SK-N-SH (cell line): Measurements from ENCODE around the gene GGCX. TPM values are rescaled to one million over a fixed set of nuclear protein-coding genes. Genes with fewer than 3 reads are reported as not detected.

Experiments used
- CTCF ChIA-PET: fragments of 300-600, 350-600 bp; formaldehyde crosslinking; extraction: SDS; loops from one replicate; lab custom pipeline; 2021; lab: Yijun Ruan, JAX
- POLR2A ChIA-PET: fragments of 350-600 bp; sonication (Branson Sonifier 250); formaldehyde crosslinking; extraction: SDS; loops from one replicate; lab custom pipeline; 2020; ENCODE audit warnings: antibody characterized with exemption, inconsistent platforms; lab: Yijun Ruan, JAX
- DNase-seq: peaks from one replicate; pipeline ENCODE4 v3.0.0; 2012
- H2AFZ ChIP-seq: fragments of 200-600 bp; sonication (generic); 2 replicates; pipeline ENCODE4 v1.8.1; 2016; ENCODE audit warnings: antibody characterized with exemption, mild to moderate bottlenecking, low read depth
- H3F3A ChIP-seq: fragments of 200-600 bp; sonication (generic); replicated peaks from 2 replicates; pipeline ENCODE3; 2016; ENCODE audit warnings: antibody characterized with exemption, mild to moderate bottlenecking; ENCODE audit not compliant: insufficient read depth
- H3K27ac ChIP-seq, 2 experiments: fragments of 200-500 bp in 1 of 2; fragments of 200-600 bp in 1 of 2; sonication (Bioruptor generic) in 1 of 2; sonication (generic), shearing (Covaris generic) in 1 of 2; 2 replicates each; pipeline versions ENCODE4 v1.5.1 to v1.6.1; 2014 to 2016; ENCODE audit warnings: low read depth in 2 of 2, inconsistent platforms in 1 of 2, low read length in 1 of 2, mild to moderate bottlenecking in 1 of 2, mixed read lengths in 1 of 2
- H3K27me3 ChIP-seq: fragments of 200-600 bp; sonication (generic), shearing (Covaris generic); 2 replicates; pipeline ENCODE4 v1.6.1; 2016; ENCODE audit warnings: mixed run types; ENCODE audit not compliant: insufficient read depth
- H3K36me3 ChIP-seq, 2 experiments: fragments of 200-500 bp in 1 of 2; fragments of 200-600 bp in 1 of 2; sonication (Bioruptor generic) in 1 of 2; sonication (generic) in 1 of 2; replicated peaks in 1 of 2; 2 replicates each; pipeline versions ENCODE3 to v1.5.1; 2014 to 2016; ENCODE audit warnings: low read length in 1 of 2, mild to moderate bottlenecking in 1 of 2; ENCODE audit not compliant: insufficient read depth in 2 of 2, control insufficient read depth in 1 of 2
- H3K4me1 ChIP-seq, 2 experiments: fragments of 200-500 bp in 1 of 2; fragments of 200-600 bp in 1 of 2; sonication (Bioruptor generic) in 1 of 2; sonication (generic), shearing (Covaris generic) in 1 of 2; 2 replicates each; pipeline versions ENCODE4 v1.5.1 to v1.6.1; 2014 to 2016; ENCODE audit warnings: low read depth in 1 of 2, low read length in 1 of 2, mixed run types in 1 of 2; ENCODE audit not compliant: insufficient read depth in 2 of 2, control insufficient read depth in 1 of 2
- H3K4me2 ChIP-seq: fragments of 200-600 bp; sonication (generic), shearing (Covaris generic); 2 replicates; pipeline ENCODE4 v1.6.1; 2017; ENCODE audit warnings: mixed run types
- H3K4me3 ChIP-seq, 2 experiments: fragments of 200-500 bp in 1 of 2; fragments of 200-600 bp in 1 of 2; sonication (Bioruptor generic) in 1 of 2; sonication (generic), shearing (Covaris generic) in 1 of 2; 2 replicates each; pipeline versions ENCODE4 v1.5.1 to v1.8.1; 2014 to 2016; ENCODE audit warnings: low read depth in 2 of 2, inconsistent platforms in 1 of 2, low read length in 1 of 2, mild to moderate bottlenecking in 1 of 2, mixed read lengths in 1 of 2, moderate library complexity in 1 of 2
- H3K79me2 ChIP-seq: fragments of 200-600 bp; sonication (generic); 2 replicates; pipeline ENCODE4 v1.8.1; 2017; ENCODE audit warnings: mild to moderate bottlenecking; ENCODE audit not compliant: insufficient read depth
- H3K9ac ChIP-seq: fragments of 200-600 bp; sonication (generic); 2 replicates; pipeline ENCODE4 v1.6.1; 2017; ENCODE audit warnings: mixed run types
- H3K9me2 ChIP-seq: fragments of 200-600 bp; sonication (generic); 2 replicates; pipeline ENCODE4 v1.6.1; 2017; ENCODE audit warnings: mixed run types
- H3K9me3 ChIP-seq: fragments of 200-600 bp; sonication (generic); 2 replicates; pipeline ENCODE4 v1.6.1; 2017; ENCODE audit warnings: mixed run types, mild to moderate bottlenecking, moderate library complexity
- H4K20me1 ChIP-seq: fragments of 200-600 bp; sonication (generic); 2 replicates; pipeline ENCODE4 v1.6.1; 2017; ENCODE audit warnings: mild to moderate bottlenecking, mixed run types; ENCODE audit not compliant: insufficient read depth
- CHD2 ChIP-seq: fragments of 150-350 bp; IDR thresholded peaks from 2 replicates; pipeline ENCODE4 v1.6.1; 2018; ENCODE audit warnings: low read length; ENCODE audit not compliant: partially characterized antibody
- ELF1 ChIP-seq: IDR thresholded peaks from 2 replicates; pipeline ENCODE4 v1.4.0; 2012
- FOSL2 ChIP-seq: IDR thresholded peaks from 2 replicates; pipeline ENCODE4 v1.4.0; 2012; ENCODE audit warnings: low read depth, mild to moderate bottlenecking, moderate library complexity, borderline replicate concordance
- GABPA ChIP-seq: IDR thresholded peaks from 2 replicates; pipeline ENCODE4 v1.4.0; 2012; ENCODE audit warnings: low read depth, mild to moderate bottlenecking
- JUND ChIP-seq: IDR thresholded peaks from 2 replicates; pipeline ENCODE4 v1.4.0; 2012
- NFIC ChIP-seq: IDR thresholded peaks from 2 replicates; pipeline ENCODE4 v1.4.0; 2012; ENCODE audit warnings: borderline replicate concordance
- PBX3 ChIP-seq: IDR thresholded peaks from 2 replicates; pipeline ENCODE4; 2012
- POLR2AphosphoS5 ChIP-seq: IDR thresholded peaks from 2 replicates; pipeline ENCODE4 v1.6.1; 2012; ENCODE audit warnings: low read depth, low read length
- RCOR1 ChIP-seq: fragments of 150-350 bp; IDR thresholded peaks from 2 replicates; pipeline ENCODE4 v1.6.1; 2017; ENCODE audit warnings: antibody characterized with exemption, low read length
- REST ChIP-seq: IDR thresholded peaks from 2 replicates; pipeline ENCODE4 v1.6.1; 2012; ENCODE audit warnings: mild to moderate bottlenecking, low read depth, low read length, moderate library complexity
- USF2 ChIP-seq: fragments of 150-350 bp; IDR thresholded peaks from 2 replicates; pipeline ENCODE4 v1.6.1; 2017; ENCODE audit warnings: antibody characterized with exemption, low read length, low read depth, borderline replicate concordance
- WGBS: methylation state at CpG from one replicate; pipeline ENCODE4 v1.1.6; 2017; ENCODE audit warnings: low lambda C conversion rate; 5-methylcytosine and 5-hydroxymethylcytosine counted together
- polyA plus RNA-seq, 3 experiments: library from polyadenylated mRNA; depleted of rRNA; stranded (reverse); fragments of >200 nt; gene quantifications; 2 replicates each; pipeline ENCODE4 v1.2.3, GENCODE V29; 2012

The GGCX gene
- polyA plus RNA-seq, 1 of the 3 experiments (the other 2 are of a cell fraction) = 34.5 TPM

- Histone ChIP-seq H3F3A (no peaks in the 10 kb centered on the region), H3K4me2 (no peak overlapping the region), H2AFZ (no peak overlapping the region), H3K4me1 (peaks cover 9 to 30% of the 10 kb centered on the region in 2 experiments; a peak in 3 of 4 replicates), H3K9me3 (no peaks in the 10 kb centered on the region), H4K20me1 (no peaks in the 10 kb centered on the region), H3K9me2 (no peaks in the 10 kb centered on the region), H3K9ac (no peak overlapping the region), H3K27ac (no peak overlapping the region), H3K27me3 (no peaks in the 10 kb centered on the region), H3K4me3 (no peak overlapping the region), H3K79me2 (no peaks in the 10 kb centered on the region), H3K36me3 (no peaks in the 10 kb centered on the region)
- ChIA-PET POLR2A (interaction anchor here (3.3 to 3.8 kb wide), 4 partner anchors 14 to 89 kb away, joined by 38 to 135 read pairs (median 52); partner anchors contain the start of gene MAT2A), CTCF (interaction anchor here (0.6 to 5.9 kb wide), 4 partner anchors 14 to 471 kb away, joined by 3 to 67 read pairs (median 14); partner anchors contain the start of genes MAT2A and SH2D6)
- WGBS = 94% methylated on average over 6 of the region's 6 CpGs
- DNase-seq = no peak
- no peak for TF ChIP-seq FOSL2
- no peak for TF ChIP-seq RCOR1
- no peak for TF ChIP-seq PBX3
- TF ChIP-seq JUND = no peak
- TF ChIP-seq REST = no peak
- no peak for TF ChIP-seq GABPA
Observed at GRCh38 chr2:85522090-85522647, 39.1 kb downstream of the GGCX start.

- H4K20me1 ChIP-seq = no peaks in the 10 kb centered on the region
- H3F3A ChIP-seq = no peaks in the 10 kb centered on the region
- 63% methylated on average over 8 of the region's 8 CpGs for WGBS
- H3K36me3 ChIP-seq = no peaks in the 10 kb centered on the region
- no peaks in the 10 kb centered on the region for H3K4me1 ChIP-seq
- H3K9me2 ChIP-seq = no peaks in the 10 kb centered on the region
- H3K4me2 ChIP-seq = no peak overlapping the region
- POLR2A ChIA-PET = no interaction called here
- H3K27ac ChIP-seq = no peak overlapping the region
- CTCF ChIA-PET = interaction anchor here (1.0 to 1.2 kb wide), 3 partner anchors 12 to 96 kb away, joined by 3 to 4 read pairs (median 3); no protein-coding TSS in a partner anchor
- no peaks in the 10 kb centered on the region for H3K27me3 ChIP-seq
- TF ChIP-seq POLR2AphosphoS5 = no peak
- no peak for TF ChIP-seq CHD2
- TF ChIP-seq NFIC = no peak
- no peak for TF ChIP-seq ELF1
- no peak for TF ChIP-seq USF2
- H3K9me3 ChIP-seq = no peaks in the 10 kb centered on the region
- no peak for DNase-seq
- no peak overlapping the region for H2AFZ ChIP-seq
- H3K4me3 ChIP-seq = no peak overlapping the region
- H3K9ac ChIP-seq = no peak overlapping the region
- H3K79me2 ChIP-seq = no peaks in the 10 kb centered on the region
Observed at GRCh38 chr2:85516653-85517389, 44.5 kb downstream of the GGCX start.
